ENCODE measurements around the gene MINDY2. TPM values are rescaled to one million over a fixed set of nuclear protein-coding genes. Genes with fewer than 3 reads are reported as not detected.

MINDY2 gene
- total and polyA plus RNA-seq, 9 of the 15 experiments (the other 6 are each of a cell fraction or from before 2014, with no cell fraction given) = 2.4 to 15.3 (median 7.2) TPM

DNA sequence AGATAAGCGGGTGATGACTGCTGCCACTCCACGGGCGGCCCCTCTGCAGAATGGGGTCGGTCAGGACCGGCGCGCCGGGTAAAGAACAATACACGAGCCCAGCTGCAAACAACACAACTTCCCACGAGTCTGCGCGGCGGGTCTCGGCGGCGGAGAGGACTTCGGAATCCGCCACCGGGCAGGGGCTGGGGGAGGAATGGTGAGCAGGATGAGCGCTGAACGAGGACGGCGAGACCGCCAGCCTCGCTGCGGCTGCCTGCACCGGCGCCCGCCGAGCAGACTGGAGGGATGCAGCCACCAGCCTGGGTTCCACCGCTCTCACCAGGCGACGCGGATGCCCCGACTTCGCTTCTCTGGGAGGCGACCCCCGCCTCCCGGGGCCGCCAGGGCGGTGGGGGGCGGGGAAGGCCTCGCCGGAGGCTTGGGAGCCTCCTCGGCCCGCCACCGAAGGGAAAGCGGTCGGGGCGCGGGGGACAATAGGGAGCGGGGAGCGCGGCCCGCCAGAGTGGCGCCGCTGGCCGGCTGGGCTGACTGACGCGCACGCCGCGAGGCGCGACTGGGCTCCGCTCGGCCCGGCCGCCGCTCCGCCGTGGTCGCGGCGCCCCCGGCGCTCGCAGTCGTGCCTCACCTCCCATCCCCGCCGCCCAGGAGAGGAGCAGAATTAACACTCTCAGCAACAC is 22.1 kb upstream of the MINDY2 start (continued):
- TF ChIP-seq, protein P1, sequence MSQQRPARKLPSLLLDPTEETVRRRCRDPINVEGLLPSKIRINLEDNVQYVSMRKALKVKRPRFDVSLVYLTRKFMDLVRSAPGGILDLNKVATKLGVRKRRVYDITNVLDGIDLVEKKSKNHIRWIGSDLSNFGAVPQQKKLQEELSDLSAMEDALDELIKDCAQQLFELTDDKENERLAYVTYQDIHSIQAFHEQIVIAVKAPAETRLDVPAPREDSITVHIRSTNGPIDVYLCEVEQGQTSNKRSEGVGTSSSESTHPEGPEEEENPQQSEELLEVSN (IDR thresholded peaks at IDR 0.05; ENCODE audit: borderline replicate concordance in 1 of 2, extremely low read depth in 1 of 2, insufficient read depth in 1 of 2, insufficient read length in 1 of 2, low read depth in 1 of 2, low read length in 1 of 2, poor library complexity in 1 of 2, severe bottlenecking in 1 of 2) = peak; percentile 13 to 43

DNA sequence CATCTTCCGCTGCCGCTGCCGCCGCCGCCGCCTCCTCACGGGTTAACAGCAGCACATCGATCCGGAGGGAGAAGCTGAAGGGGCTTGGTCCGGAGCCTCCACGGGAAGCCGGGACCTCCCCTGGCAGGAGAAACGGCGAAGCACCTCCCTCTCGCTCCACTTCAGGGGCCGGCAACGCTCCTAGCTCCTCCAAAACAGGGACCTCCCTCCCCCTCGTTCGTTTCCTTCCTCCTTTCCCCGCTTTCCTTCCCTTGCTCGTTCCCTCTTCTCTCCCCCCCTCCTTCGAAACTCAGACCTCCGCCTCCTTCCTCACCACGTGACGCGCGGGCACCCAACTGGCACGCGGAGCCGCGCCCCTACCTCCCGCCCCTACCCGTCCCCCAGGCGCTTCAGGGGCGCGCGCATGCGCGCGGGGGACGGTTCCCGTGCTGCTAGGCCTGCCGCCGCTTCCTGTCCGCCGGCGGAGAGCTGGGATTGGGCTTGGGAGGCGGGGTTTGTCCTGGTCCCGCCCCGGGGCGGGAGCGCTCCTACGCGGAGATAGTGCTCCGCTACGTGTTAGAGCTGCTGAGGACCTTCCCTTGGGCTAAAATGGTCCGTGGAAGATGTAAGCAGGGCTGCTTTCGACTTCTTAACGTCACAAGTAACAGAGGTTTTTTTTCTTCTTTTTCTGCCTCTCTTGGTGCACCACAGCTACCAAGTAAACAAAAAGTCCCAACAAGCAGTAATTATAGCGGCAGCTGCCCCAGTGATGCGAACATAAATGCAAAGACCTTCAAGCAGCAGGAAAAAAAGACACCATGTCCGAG is 21.4 kb upstream of the MINDY2 start, which contains the start of gene ADAM10:
Gene ADAM10, minus strand, starts transcription at position 176 of the 806 bp plus-strand sequence. Its CDS starts 173 bp downstream, at position 3.
- intact Hi-C loops (cut with micrococcal nuclease) (loop anchor here (1.0 to 10.0 kb wide), 3 partner anchors 22 to 315 kb away; partner anchors contain the start of genes LIPC and MINDY2), in situ Hi-C loops (cut with MboI) (loop anchor here (10.0 kb wide), 1 partner anchor 315 kb away; the partner anchor contains the start of gene LIPC)
- DNase-seq (ENCODE audit: extremely low read depth in 1 of 4, low spot score in 3 of 4) = peak; percentile 99
- TF ChIP-seq SRF (CRISPR knock-in tag; IDR thresholded peaks at IDR 0.05) (0 out of 4 replicates have a peak, but pooled peaks of 1 of the 2 experiments have one; percentile 60), NELFE (IDR thresholded peaks at IDR 0.05; ENCODE audit: insufficient read depth, insufficient read length) (no peak), HDAC3 (IDR thresholded peaks at IDR 0.05; ENCODE audit: borderline replicate concordance, partially characterized antibody) (no peak), ZNF175 (CRISPR knock-in tag; IDR thresholded peaks at IDR 0.05; ENCODE audit: low read depth) (no peak), MAZ (CRISPR knock-in tag; conservative IDR thresholded peaks at IDR 0.05 in 1 of 2, IDR thresholded peaks at IDR 0.05 in 1 of 2) (peak; percentile 53 to 83; a peak in 3 of 4 replicates), ARHGAP35 (IDR thresholded peaks at IDR 0.05; ENCODE audit: partially characterized antibody) (no peak), RBFOX2 (IDR thresholded peaks at IDR 0.05; ENCODE audit: low read depth, low read length) (peak; percentile 88), FOXA3 (CRISPR knock-in tag; conservative IDR thresholded peaks at IDR 0.05 in 1 of 2, IDR thresholded peaks at IDR 0.05 in 1 of 2) (no peak)
- TF ChIP-seq, protein P2, sequence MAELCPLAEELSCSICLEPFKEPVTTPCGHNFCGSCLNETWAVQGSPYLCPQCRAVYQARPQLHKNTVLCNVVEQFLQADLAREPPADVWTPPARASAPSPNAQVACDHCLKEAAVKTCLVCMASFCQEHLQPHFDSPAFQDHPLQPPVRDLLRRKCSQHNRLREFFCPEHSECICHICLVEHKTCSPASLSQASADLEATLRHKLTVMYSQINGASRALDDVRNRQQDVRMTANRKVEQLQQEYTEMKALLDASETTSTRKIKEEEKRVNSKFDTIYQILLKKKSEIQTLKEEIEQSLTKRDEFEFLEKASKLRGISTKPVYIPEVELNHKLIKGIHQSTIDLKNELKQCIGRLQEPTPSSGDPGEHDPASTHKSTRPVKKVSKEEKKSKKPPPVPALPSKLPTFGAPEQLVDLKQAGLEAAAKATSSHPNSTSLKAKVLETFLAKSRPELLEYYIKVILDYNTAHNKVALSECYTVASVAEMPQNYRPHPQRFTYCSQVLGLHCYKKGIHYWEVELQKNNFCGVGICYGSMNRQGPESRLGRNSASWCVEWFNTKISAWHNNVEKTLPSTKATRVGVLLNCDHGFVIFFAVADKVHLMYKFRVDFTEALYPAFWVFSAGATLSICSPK (IDR thresholded peaks at IDR 0.05; ENCODE audit: borderline replicate concordance) = no peak

More for the DNA sequence above, 21.4 kb upstream of the MINDY2 start, which contains the start of gene ADAM10:
- ChIA-PET POLR2A (interaction anchor here (0.8 to 2.3 kb wide), 9 partner anchors 8 to 1003 kb away, joined by 3 to 29 read pairs (median 4); partner anchors contain the start of gene MINDY2), CTCF (ENCODE audit: low intra/inter-chr PET ratio) (no interaction called here)
- Histone ChIP-seq H3K36me3 (ENCODE audit: control insufficient read depth, insufficient read depth, low read length) (no peaks in the 10 kb centered on the region; the same call in 2 of the 3 replicates), H3K9me1 (ENCODE audit: control insufficient read depth, insufficient read depth, low read length) (no peaks in the 10 kb centered on the region), H3K27ac (ENCODE audit: extremely low read depth, low read depth, low read length) (peak within 1 kb of the TSS; percentile 92), H3K9me3 (replicated peaks; ENCODE audit: control insufficient read depth, insufficient read depth, low read depth, low read length) (no peaks in the 10 kb centered on the region), H3K4me3 (peak within 1 kb of the TSS; percentile 89), H3K27me3 (ENCODE audit: control insufficient read depth in 2 of 2, insufficient read depth in 2 of 2, low read length in 2 of 2) (no peaks in the 10 kb centered on the region), H2AFZ (ENCODE audit: low read depth, low read length) (peak within 1 kb of the TSS; percentile 93), H3K79me2 (ENCODE audit: control insufficient read depth, insufficient read depth, low read length) (peaks cover 49% of the 10 kb centered on the region), H3K9ac (ENCODE audit: insufficient read depth in 1 of 2, low read depth in 2 of 2, low read length in 2 of 2) (peak within 1 kb of the TSS; percentile 79 to 99), H4K20me1 (replicated peaks; ENCODE audit: control insufficient read depth, insufficient read depth, low read length) (peaks cover 4% of the 10 kb centered on the region; the same call in 1 of the 2 replicates), H3K4me2 (ENCODE audit: insufficient read depth, low read length) (peak within 1 kb of the TSS; percentile 94), H3K4me1 (replicated peaks in 1 of 2; ENCODE audit: control insufficient read depth in 2 of 2, insufficient read depth in 2 of 2, low read length in 2 of 2) (peaks cover 5 to 19% of the 10 kb centered on the region in 2 experiments; a peak in 4 of 5 replicates)
- ATAC-seq = peak; percentile 87
- peak; percentile 96 for FAIRE-seq
- under 1% methylated on average over 43 of the region's 62 CpGs for WGBS (ENCODE audit: insufficient coverage, low coverage, missing lambda C conversion rate)
- BruUV-seq (replicated peaks) = no TSS peak

All from K562 (cell line).